Large intestine (tissue), 3 donors: ENCODE measurements around the gene APBA1. TPM values are rescaled to one million over a fixed set of nuclear protein-coding genes. Genes with fewer than 3 reads are reported as not detected.

Experiments used
- DNase-seq, 2 donors: peaks; one replicate each; pipeline versions ENCODE4 v3.0.0 to v3.0.0-alpha.2; 2013
- H3K27ac ChIP-seq: one replicate; pipeline ENCODE4 v1.5.1; 2013; ENCODE audit warnings: low read length
- H3K27me3 ChIP-seq: 2 replicates; pipeline ENCODE4 v1.6.1; 2013; ENCODE audit warnings: low read length; ENCODE audit not compliant: control insufficient read depth, insufficient read depth
- H3K36me3 ChIP-seq: 2 replicates; pipeline ENCODE4 v1.6.1; 2013; ENCODE audit warnings: low read length; ENCODE audit not compliant: control insufficient read depth, insufficient read depth
- H3K4me1 ChIP-seq: one replicate; pipeline ENCODE4 v1.6.1; 2013; ENCODE audit warnings: low read length; ENCODE audit not compliant: control insufficient read depth, insufficient read depth
- H3K4me3 ChIP-seq: one replicate; pipeline ENCODE4 v1.5.1; 2013; ENCODE audit warnings: low read length
- H3K9me3 ChIP-seq: one replicate; pipeline ENCODE4 v1.6.1; 2013; ENCODE audit warnings: mild to moderate bottlenecking, low read depth, low read length, moderate library complexity; ENCODE audit not compliant: control insufficient read depth
- WGBS: methylation state at CpG from one replicate; pipeline ENCODE4 v1.1.5; 2013; ENCODE audit warnings: low lambda C conversion rate; ENCODE audit not compliant: insufficient coverage; 5-methylcytosine and 5-hydroxymethylcytosine counted together
- polyA plus RNA-seq: library from polyadenylated mRNA; unstranded; fragments of 120-200 nt; gene quantifications from one replicate; pipeline ENCODE4 v1.2.1, GENCODE V29; 2013

Gene APBA1
- polyA plus RNA-seq, 1 donor, result 7.4 TPM

DNA sequence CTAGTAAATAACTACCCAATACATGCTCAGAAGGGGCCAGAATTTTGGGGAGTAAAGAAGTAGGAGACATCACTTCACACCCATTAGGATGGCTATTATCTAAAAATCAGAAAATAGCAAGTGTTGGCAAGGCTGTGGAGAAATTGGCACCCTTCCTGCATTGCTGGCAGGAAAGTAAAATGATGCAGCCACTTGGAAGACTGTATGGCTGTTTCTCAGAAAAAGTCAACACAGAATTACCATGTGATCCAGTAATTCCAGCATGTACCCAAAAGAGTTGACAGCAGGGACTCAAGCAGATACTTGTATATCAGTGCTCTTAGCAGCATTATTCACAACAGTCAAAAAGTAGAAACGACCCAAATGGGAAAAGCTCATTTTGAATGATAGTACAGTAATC lies 107.6 kb downstream of the APBA1 start:
- no peak for DNase-seq
- Histone ChIP-seq H3K27me3 (no peaks in the 10 kb centered on the region), H3K4me1 (no peaks in the 10 kb centered on the region), H3K9me3 (no peaks in the 10 kb centered on the region), H3K27ac (no peak overlapping the region), H3K4me3 (no peak overlapping the region), H3K36me3 (no peaks in the 10 kb centered on the region)
- no CpG with 5 or more reads among the region's 1 CpG for WGBS

DNA sequence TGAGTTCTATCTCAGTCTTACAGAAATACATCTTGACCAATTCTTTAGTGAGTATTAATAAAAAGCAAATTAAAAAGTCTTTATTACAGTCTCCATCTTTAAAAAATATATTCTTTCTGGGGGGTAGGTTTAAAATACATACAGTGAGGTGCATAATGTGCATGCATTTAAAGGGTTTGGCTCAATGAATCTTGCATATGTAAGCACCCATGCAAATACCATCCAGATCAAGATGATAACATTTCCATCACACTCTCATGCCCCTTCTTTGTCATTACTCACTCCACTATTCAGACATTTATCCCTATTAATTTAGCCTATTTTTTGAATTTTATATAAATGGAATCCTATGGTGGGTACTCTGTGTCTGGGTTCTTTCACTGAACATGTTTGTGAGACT lies 113.0 kb downstream of the APBA1 start:
- H3K36me3 ChIP-seq, result no peaks in the 10 kb centered on the region
- no peak for DNase-seq
- no peak overlapping the region for H3K27ac ChIP-seq
- no peak overlapping the region for H3K4me3 ChIP-seq
- no peaks in the 10 kb centered on the region for H3K9me3 ChIP-seq
- H3K27me3 ChIP-seq, result peaks cover 2% of the 10 kb centered on the region
- no peaks in the 10 kb centered on the region for H3K4me1 ChIP-seq

DNA sequence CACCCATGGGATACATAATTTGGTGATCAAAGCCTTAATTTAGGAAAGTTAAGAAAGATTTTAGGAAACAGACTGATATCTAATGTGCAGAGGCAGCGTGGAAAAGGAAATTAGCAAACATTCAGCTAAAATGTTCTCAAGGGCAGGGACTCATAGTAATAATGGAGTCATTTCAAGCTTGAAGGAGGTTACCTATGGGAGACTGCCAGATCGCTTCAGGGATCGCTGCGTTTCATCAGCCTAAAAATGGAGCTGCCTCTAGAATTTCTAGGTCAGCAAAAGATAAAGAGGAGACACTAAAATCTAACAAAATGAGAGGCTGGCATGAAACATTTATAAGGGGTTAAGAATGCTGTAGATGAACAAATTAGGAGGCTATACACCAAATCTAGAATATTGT lies 115.5 kb downstream of the APBA1 start:
- no peaks in the 10 kb centered on the region for H3K9me3 ChIP-seq
- DNase-seq, result no peak
- 83% methylated on average over 1 of the region's 4 CpGs for WGBS
- H3K4me3 ChIP-seq, result no peak overlapping the region
- H3K4me1 ChIP-seq, result no peaks in the 10 kb centered on the region
- no peaks in the 10 kb centered on the region for H3K36me3 ChIP-seq
- peaks cover 2% of the 10 kb centered on the region for H3K27me3 ChIP-seq
- no peak overlapping the region for H3K27ac ChIP-seq

DNA sequence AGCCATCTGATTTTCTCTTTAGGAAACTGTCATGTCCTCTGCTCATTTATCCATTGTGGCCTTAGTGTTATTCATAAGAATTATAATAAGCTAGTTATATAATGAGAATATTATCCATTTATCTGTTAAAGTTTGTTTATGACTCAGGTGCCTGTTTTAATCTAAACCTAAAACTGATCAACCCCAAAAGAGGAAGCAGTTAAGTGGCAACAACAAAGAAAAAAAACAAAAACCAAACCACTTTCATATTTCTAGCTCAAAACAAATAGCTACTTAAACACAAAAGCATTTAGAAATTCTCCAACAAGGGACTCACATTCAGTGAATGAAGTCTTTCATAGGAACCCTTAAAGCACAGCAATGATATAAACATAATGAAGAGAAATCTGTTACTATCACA lies 116.4 kb downstream of the APBA1 start:
- H3K27ac ChIP-seq, result no peak overlapping the region
- no peak overlapping the region for H3K4me3 ChIP-seq
- H3K9me3 ChIP-seq, result no peaks in the 10 kb centered on the region
- no peaks in the 10 kb centered on the region for H3K4me1 ChIP-seq
- peaks cover 2% of the 10 kb centered on the region for H3K27me3 ChIP-seq
- H3K36me3 ChIP-seq, result no peaks in the 10 kb centered on the region
- no peak for DNase-seq

DNA sequence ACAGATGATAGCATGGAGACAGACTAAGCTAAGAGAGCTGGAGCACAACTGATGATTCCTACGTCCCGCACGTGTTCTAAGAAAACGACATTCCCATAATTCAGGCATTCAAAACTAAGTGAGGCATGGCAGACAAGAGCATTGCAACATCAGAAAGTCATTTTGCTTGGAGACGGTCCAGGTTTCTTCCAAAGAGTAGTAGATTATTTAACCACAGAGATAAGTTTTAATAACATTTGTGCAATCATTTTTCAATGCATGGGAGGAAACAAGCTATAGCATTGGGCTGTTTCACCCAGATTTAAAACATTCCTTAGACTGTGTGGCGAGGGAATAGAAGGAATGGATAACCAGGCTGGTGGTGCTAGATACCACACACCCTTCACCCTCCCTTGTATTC lies 117.2 kb downstream of the APBA1 start:
- Histone ChIP-seq H3K27me3 (peaks cover 2% of the 10 kb centered on the region), H3K9me3 (no peaks in the 10 kb centered on the region), H3K4me3 (no peak overlapping the region), H3K4me1 (no peaks in the 10 kb centered on the region), H3K36me3 (no peaks in the 10 kb centered on the region), H3K27ac (no peak overlapping the region)
- no peak for DNase-seq
- no CpG with 5 or more reads among the region's 6 CpGs for WGBS

DNA sequence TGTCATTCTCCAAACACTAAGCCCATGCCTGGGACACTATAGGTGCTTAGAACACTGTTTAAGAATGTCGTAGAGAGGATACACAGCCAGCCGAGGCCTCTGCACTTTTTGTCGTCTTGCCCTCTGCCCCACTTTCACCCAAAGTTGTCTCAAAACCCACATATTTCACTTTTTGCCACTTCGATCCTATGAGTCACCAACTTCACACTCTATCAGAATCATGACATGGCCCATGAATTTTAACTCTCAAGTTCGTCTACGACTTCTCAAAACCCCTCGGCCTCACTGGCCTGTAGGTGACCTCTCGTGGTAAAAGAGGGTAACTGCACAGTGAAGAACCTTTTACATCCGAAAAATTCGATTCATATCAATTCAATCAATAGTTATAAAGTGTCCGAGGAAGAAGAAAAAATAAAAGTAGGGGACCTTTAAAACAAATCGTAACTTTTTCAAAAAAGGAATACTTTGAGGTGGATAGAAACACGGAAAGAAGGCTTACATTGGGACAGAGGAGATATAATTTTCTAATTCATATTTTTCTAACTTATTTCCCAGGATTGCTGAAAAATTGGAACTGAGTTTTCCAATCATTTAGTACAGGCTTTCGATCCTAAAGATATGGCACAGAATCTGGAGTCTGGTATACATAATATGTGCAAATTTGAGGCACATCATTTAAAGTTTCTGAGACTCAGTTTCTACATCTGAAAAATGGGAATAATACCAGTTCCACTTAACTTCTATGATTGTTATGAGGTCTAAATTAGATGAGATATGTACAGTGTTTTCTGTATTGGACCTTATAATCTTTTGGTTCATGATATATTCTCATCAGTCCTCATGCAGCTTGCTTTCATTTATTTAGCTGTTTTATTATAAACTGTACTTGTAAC lies 122.6 kb downstream of the APBA1 start:
- Histone ChIP-seq H3K9me3 (no peaks in the 10 kb centered on the region), H3K27ac (no peak overlapping the region), H3K4me3 (no peak overlapping the region), H3K4me1 (no peaks in the 10 kb centered on the region), H3K36me3 (no peaks in the 10 kb centered on the region), H3K27me3 (no peaks in the 10 kb centered on the region)
- WGBS, result 17% methylated on average over 8 of the region's 14 CpGs
- peak in 1 of 2 donors; percentile 34 for DNase-seq

DNA sequence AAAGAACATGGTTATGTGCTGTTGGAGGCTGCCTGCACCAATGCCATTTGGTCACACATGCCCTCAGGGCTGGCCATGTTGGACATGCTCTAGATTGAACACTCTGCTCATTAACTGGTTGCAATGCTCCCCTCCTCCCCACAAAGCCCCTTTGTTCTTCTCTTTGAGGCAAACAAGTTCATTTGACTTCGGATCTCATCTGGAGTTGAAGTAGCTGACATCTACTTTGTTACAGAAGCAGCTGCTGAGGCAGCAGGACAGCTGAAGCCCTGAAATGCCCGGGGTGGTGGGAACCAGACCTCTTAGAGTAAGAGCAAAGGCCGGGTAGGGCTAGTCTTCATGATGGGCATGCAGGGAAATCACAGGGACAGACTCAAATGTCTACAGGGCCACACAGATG lies 123.5 kb downstream of the APBA1 start:
- DNase-seq, result no peak
- no peak overlapping the region for H3K27ac ChIP-seq
- H3K9me3 ChIP-seq, result no peaks in the 10 kb centered on the region
- no peaks in the 10 kb centered on the region for H3K4me1 ChIP-seq
- H3K36me3 ChIP-seq, result no peaks in the 10 kb centered on the region
- no CpG with 5 or more reads among the region's 3 CpGs for WGBS
- H3K27me3 ChIP-seq, result no peaks in the 10 kb centered on the region
- H3K4me3 ChIP-seq, result no peak overlapping the region

DNA sequence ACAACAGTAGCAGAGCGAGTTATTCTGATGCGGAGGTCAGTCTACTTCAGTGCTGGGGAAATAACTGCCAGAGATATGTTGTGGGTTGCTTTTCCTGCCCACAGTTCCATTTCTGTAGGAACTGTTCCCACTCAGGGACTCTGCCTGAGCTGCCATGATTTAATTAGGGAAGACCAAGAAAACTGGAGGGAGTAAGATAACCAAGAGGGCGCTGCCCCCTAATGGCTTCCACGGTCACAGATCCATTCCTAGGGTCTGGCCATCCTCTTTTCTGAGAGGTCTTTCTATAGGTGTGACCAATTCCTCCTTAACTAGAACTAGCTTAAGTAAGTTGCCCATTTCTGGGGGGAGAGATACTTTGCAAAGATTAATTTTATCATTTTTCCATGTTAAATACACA lies 125.9 kb downstream of the APBA1 start:
- Histone ChIP-seq H3K36me3 (no peaks in the 10 kb centered on the region), H3K9me3 (no peaks in the 10 kb centered on the region), H3K27me3 (no peaks in the 10 kb centered on the region), H3K4me1 (no peaks in the 10 kb centered on the region), H3K27ac (no peak overlapping the region), H3K4me3 (no peak overlapping the region)
- DNase-seq, result no peak
- WGBS, result 100% methylated on average over 1 of the region's 4 CpGs

DNA sequence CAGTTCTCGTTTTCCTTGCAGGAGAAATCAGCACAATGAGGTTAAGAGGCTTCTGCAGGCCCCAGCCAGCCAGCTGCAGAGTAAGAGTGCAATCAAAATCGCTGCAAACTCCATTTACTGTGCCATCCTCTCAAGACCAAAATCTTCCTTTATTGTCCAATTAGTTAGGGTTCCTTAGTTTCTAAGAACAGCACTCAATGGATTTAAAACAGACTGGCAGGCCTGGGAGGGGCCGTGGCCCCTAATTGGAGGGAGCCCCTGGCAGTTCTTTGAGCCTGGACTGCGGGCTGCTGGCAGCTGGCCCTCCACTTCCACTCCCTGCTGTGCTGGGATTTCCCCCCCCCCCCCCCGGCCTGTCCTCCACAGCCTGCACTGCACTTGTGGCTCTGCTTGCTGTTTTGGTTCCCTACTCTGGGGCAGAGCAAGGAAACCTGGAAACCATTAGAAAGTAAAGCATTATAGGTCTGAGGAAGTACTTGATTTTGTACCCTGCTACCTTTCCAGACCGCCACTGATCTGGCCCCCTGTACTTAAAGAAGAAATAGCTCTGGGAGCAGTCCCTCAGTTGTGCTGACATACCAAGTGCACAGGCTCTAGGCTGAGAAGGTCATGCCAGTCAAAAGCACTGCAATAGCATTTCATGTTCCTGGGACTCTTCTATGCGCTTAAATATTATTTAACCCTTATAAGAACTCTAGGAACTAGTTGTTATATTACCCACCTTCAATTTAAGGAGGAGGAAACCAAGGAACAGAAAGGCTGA lies 129.0 kb downstream of the APBA1 start:
- Histone ChIP-seq H3K36me3 (no peaks in the 10 kb centered on the region), H3K27ac (no peak overlapping the region), H3K4me3 (no peak overlapping the region), H3K9me3 (no peaks in the 10 kb centered on the region), H3K4me1 (no peaks in the 10 kb centered on the region), H3K27me3 (no peaks in the 10 kb centered on the region)
- peak in 1 of 2 donors; percentile 15 for DNase-seq
- no CpG with 5 or more reads among the region's 7 CpGs for WGBS

DNA sequence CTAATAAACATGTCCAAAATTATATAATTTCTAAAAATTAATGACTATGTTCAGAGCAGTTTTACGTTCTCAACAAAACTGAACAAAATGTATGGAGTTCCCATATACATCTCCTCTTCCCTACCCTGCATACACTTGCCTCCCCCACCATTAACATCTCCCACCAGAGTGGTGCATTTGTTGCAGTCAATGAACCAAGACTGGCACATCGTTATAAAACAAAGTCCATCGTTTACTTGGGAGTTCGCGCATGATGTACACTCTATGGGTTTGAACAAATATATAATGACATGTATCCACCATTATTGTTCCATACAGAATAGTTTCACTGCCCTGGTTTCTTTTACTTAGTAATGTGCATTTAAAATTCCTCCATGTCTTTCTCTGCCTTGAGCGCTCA lies 130.1 kb downstream of the APBA1 start:
- no peaks in the 10 kb centered on the region for H3K4me1 ChIP-seq
- no peaks in the 10 kb centered on the region for H3K36me3 ChIP-seq
- DNase-seq, result no peak
- WGBS, result 93% methylated on average over 5 of the region's 6 CpGs
- H3K4me3 ChIP-seq, result no peak overlapping the region
- no peaks in the 10 kb centered on the region for H3K9me3 ChIP-seq
- H3K27me3 ChIP-seq, result no peaks in the 10 kb centered on the region
- H3K27ac ChIP-seq, result no peak overlapping the region
